Measurements from ENCODE around the gene HACD2. TPM values are rescaled to one million over a fixed set of nuclear protein-coding genes. Genes with fewer than 3 reads are reported as not detected.
A peak's percentile ranks its signal among the peaks of the same experiment; 100 is the strongest.

Gene HACD2
- total RNA-seq, 3 donors from 2014 or later (not counting 1 experiment from before 2014, with no cell fraction given) = 16.1 to 34.1 (median 24.6) TPM

- H3K27ac Mint-ChIP-seq = no peak overlapping the region
- Histone ChIP-seq H3K9me3 (ENCODE audit: control insufficient read depth, insufficient read depth, low read length) (no peaks in the 10 kb centered on the region), H3K27ac (ENCODE audit: low read length) (no peak overlapping the region), H3K4me3 (ENCODE audit: low read length) (no peak overlapping the region), H3K27me3 (ENCODE audit: control insufficient read depth, insufficient read depth, low read length) (peaks cover 11% of the 10 kb centered on the region), H3K36me3 (ENCODE audit: control insufficient read depth, insufficient read depth, low read length) (no peaks in the 10 kb centered on the region), H3K4me1 (ENCODE audit: control insufficient read depth, insufficient read depth, low read length) (peaks cover 5% of the 10 kb centered on the region)
- no peaks in the 10 kb centered on the region for H3K36me3 Mint-ChIP-seq
- intact Hi-C loops (cut with micrococcal nuclease) = no loop called here
- H3K9me3 Mint-ChIP-seq = no peaks in the 10 kb centered on the region
- peaks cover 0 to 6% of the 10 kb centered on the region in 2 donors for H3K4me1 Mint-ChIP-seq
- DNase-seq (no peak), ATAC-seq (no peak)
- H3K4me3 Mint-ChIP-seq = no peak overlapping the region
- WGBS (ENCODE audit: insufficient coverage) = 80% methylated on average over 3 of the region's 3 CpGs
- H3K27me3 Mint-ChIP-seq (ENCODE audit: low read depth in 2 of 2) = peaks cover 36 to 54% of the 10 kb centered on the region in 2 donors
- TF ChIP-seq CTCF (IDR thresholded peaks at IDR 0.05) = no peak
Observed at GRCh38 chr3:123453675-123454074, 131.2 kb downstream of the HACD2 start.

GRCh38 chr3:123451186-123451585 is 133.7 kb downstream of the HACD2 start:
- Mint-ChIP-seq H3K36me3 (no peaks in the 10 kb centered on the region), H3K4me3 (peak overlapping the region; percentile 13), H3K27me3 (ENCODE audit: low read depth in 2 of 2) (peaks cover 35 to 42% of the 10 kb centered on the region in 2 donors), H3K27ac (no peak overlapping the region), H3K9me3 (no peaks in the 10 kb centered on the region), H3K4me1 (peaks cover 0 to 6% of the 10 kb centered on the region in 2 donors)
- Histone ChIP-seq H3K9me3 (ENCODE audit: control insufficient read depth, insufficient read depth, low read length) (no peaks in the 10 kb centered on the region), H3K27me3 (ENCODE audit: control insufficient read depth, insufficient read depth, low read length) (peaks cover 16% of the 10 kb centered on the region), H3K4me3 (ENCODE audit: low read length) (no peak overlapping the region), H3K4me1 (ENCODE audit: control insufficient read depth, insufficient read depth, low read length) (peaks cover 9% of the 10 kb centered on the region), H3K27ac (ENCODE audit: low read length) (no peak overlapping the region), H3K36me3 (ENCODE audit: control insufficient read depth, insufficient read depth, low read length) (no peaks in the 10 kb centered on the region)
- intact Hi-C loops (cut with micrococcal nuclease) = no loop called here
- ATAC-seq (no peak), DNase-seq (no peak)
- no peak for TF ChIP-seq CTCF (IDR thresholded peaks at IDR 0.05)
- WGBS (ENCODE audit: insufficient coverage) = 90% methylated on average over 4 of the region's 4 CpGs

- intact Hi-C loops (cut with micrococcal nuclease) = loop anchor here (10.0 kb wide), 1 partner anchor 105 kb away; no protein-coding TSS in a partner anchor
- Histone ChIP-seq H3K36me3 (ENCODE audit: control insufficient read depth, insufficient read depth, low read length) (no peaks in the 10 kb centered on the region), H3K9me3 (ENCODE audit: control insufficient read depth, insufficient read depth, low read length) (no peaks in the 10 kb centered on the region), H3K4me3 (ENCODE audit: low read length) (no peak overlapping the region), H3K27me3 (ENCODE audit: control insufficient read depth, insufficient read depth, low read length) (peaks cover 19% of the 10 kb centered on the region), H3K4me1 (ENCODE audit: control insufficient read depth, insufficient read depth, low read length) (peaks cover 9% of the 10 kb centered on the region), H3K27ac (ENCODE audit: low read length) (no peak overlapping the region)
- TF ChIP-seq CTCF (IDR thresholded peaks at IDR 0.05) = no peak
- H3K36me3 Mint-ChIP-seq = no peaks in the 10 kb centered on the region
- peaks cover 0 to 6% of the 10 kb centered on the region in 2 donors for H3K4me1 Mint-ChIP-seq
- peak overlapping the region; percentile 76 for H3K4me3 Mint-ChIP-seq
- H3K9me3 Mint-ChIP-seq = no peaks in the 10 kb centered on the region
- H3K27ac Mint-ChIP-seq = no peak overlapping the region
- peaks cover 41 to 49% of the 10 kb centered on the region in 2 donors for H3K27me3 Mint-ChIP-seq (ENCODE audit: low read depth in 2 of 2)
- WGBS (ENCODE audit: insufficient coverage) = 18% methylated on average over 33 of the region's 33 CpGs
- DNase-seq (no peak), ATAC-seq (no peak)
Observed at GRCh38 chr3:123449997-123450604, 134.8 kb downstream of the HACD2 start.

Data from natural killer cell (primary cell).